SW 1271 (cell line): ENCODE results near the gene PTPRG.
"Not testable (repeated sequence)": the region's sequence is repeated elsewhere in the genome, so short reads cannot be mapped to it uniquely, and the experiment has no call there.

ENCODE experiments used
- DNase-seq, 2 experiments: peaks; one replicate each; lab custom pipeline; 2025; lab: John Stamatoyannopoulos, UW

The PTPRG gene

GRCh38 chr3:61687206-61687605 lies 125.8 kb downstream of the PTPRG start:
- no peak for DNase-seq

- no peak for DNase-seq
These were observed 126.4 kb downstream of the PTPRG start for GRCh38 chr3:61687663-61688306.

GRCh38 chr3:61688307-61688984 lies 127.1 kb downstream of the PTPRG start:
- DNase-seq: no peak

- no peak for DNase-seq
These were observed 128.6 kb downstream of the PTPRG start for GRCh38 chr3:61690016-61690415.

- no peak for DNase-seq
These were observed 130.1 kb downstream of the PTPRG start for GRCh38 chr3:61691466-61691865.

- no peak for DNase-seq
These were observed 135.9 kb downstream of the PTPRG start for GRCh38 chr3:61697301-61697700.

- DNase-seq: not testable (repeated sequence)
These were observed 137.1 kb downstream of the PTPRG start for GRCh38 chr3:61698278-61699072.

GRCh38 chr3:61699622-61700021 lies 138.3 kb downstream of the PTPRG start:
- no peak for DNase-seq

DNA sequence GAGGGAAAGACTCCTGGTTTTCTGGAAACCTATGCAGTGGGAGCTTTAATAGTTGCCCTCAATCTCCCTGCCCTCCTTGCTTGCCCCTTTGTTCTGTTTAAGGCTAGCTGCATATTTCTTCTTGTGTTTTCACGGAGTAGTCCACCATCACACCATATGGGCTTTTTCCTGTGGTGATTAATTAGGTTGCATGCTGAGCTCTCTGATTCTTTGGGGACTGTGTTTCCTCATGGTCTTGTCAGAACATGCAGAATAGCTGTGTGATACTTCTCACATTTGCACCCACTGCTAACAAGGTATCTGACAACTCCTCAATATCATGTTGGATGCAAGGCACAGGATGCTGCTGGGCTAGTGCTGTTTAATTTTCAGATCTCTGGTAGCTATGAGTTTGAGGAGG lies 139.6 kb downstream of the PTPRG start:
- DNase-seq: no peak

- DNase-seq: no peak
These were observed 141.1 kb downstream of the PTPRG start for GRCh38 chr3:61702453-61702852.

DNA sequence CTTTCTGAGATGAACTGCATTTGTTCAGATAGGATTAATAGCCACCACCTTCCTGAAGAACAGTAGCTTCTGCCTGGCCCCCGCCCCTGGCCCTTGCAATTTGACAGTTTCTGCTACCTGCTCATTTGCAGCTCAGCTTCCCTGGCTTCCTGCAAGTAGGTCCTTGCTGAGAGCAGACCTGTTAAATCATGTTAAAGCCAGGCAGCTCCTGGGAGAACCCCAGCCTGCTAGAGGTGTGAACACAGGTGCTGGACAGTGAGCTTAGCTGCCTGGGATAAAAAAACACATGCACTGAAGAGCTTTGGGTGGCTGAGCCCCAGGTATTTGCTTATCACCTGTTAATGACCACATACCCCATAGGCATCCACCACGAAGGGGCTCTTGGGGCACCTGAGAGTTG lies 143.4 kb downstream of the PTPRG start:
- DNase-seq: no peak

GRCh38 chr3:61707492-61707891 lies 146.1 kb downstream of the PTPRG start:
- no peak for DNase-seq

DNA sequence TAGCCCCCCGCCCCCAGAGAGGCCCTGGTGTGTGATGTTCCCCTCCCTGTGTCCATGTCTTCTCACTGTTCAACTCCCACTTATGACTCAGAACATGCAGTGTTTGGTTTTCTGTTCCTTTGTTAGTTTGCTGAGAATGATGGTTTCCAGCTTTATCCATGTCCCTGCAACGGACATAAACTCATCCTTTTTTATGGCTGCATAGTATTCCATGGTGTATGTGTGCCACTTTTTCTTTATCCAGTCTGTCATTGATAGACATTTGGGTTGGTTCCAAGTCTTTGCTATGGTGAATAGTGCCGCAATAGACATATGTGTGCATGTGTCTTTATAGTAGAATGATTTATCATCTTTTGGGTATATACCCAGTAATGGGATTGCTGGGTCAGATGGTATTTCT lies 149.5 kb downstream of the PTPRG start:
- DNase-seq: not testable (repeated sequence)

GRCh38 chr3:61714225-61714624 lies 152.9 kb downstream of the PTPRG start:
- no peak for DNase-seq

- DNase-seq: no peak
These were observed 154.6 kb downstream of the PTPRG start for GRCh38 chr3:61715886-61716527.

DNA sequence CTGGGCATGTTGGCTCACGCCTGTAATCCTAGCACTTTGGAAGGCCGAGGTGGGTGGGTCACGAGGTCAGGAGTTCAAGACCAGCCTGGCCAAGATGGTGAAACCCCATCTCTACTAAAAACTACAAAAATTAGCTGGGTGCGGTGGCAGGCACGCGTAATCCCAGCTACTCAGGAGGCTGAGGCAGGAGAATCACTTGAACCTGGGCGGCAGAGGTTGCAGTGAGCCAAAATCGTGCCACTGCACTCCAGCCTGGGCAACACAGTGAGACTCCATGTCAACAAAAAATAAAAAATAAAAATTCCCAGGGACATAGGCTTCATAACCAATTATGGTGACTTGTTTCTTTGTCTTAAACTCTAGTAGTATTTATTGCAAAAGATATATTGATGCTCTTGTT lies 155.3 kb downstream of the PTPRG start:
- not testable (repeated sequence) for DNase-seq

DNA sequence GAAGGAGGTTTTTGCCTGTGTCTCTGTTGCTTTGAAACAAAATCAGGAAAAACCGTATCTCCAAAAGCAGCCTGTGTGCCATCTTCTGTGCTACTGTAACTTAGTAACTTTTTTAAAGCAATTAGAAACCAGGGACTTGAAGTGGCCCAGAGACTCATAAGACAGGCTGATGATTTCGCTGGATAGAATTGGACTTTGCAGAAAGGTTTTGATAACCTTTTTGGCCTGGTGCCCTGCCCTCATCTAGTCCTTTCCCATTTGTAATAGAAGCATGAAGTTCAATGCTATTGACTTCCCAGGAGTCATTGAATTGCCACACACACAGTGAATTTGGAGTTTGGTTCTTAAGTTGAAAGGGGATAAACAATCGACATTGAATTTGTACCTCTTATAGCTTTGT lies 157.2 kb downstream of the PTPRG start:
- DNase-seq: no peak

GRCh38 chr3:61719278-61719977 lies 158.1 kb downstream of the PTPRG start:
- no peak for DNase-seq

DNA sequence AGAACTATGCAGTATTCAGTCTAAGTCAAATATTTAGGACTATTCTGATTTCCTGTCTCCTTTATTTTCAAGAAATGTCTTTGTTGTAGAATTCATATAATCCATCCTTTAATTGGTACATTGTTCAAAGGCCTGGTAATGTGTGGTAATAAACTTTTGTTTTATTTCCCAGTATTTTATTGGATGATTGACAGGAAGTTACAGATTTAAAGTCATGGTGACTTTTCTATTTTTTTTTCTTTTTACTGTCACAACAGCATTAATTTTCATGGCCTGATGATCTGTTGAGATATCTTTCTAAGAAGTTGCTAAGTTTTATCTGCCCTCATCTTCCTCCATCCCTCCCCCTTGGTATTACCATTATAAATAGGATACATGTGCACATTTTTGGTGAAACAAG lies 161.7 kb downstream of the PTPRG start:
- no peak for DNase-seq

DNA sequence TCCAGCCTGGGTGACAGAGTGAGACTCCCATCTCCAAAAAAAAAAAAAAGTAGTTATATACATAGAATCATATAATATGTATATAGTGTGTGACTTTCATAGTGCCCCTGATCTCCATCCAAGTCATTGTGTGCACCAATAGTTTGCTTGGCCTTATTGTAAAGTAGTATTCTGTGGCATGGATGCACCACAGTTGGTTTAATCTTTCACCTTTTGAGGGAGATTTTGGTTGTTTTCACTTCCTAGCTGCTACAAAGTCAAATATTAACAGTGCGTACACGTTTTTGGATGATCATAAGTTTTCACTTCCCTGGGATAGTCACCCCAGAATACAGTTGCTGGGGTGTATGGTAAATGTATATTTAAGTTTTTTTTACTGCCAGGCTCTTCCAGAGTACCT lies 162.8 kb downstream of the PTPRG start:
- no peak for DNase-seq

GRCh38 chr3:61724801-61725200 lies 163.4 kb downstream of the PTPRG start:
- no peak for DNase-seq

GRCh38 chr3:61725851-61726333 lies 164.5 kb downstream of the PTPRG start:
- DNase-seq: no peak
